T1000 (cell line): ENCODE data around the gene SLC12A9.
A peak's percentile ranks its signal among the peaks of the same experiment; 100 is the strongest.
"Not testable (repeated sequence)": the region's sequence is repeated elsewhere in the genome, so short reads cannot be mapped to it uniquely, and the experiment has no call there.

Experiments
- DNase-seq: peaks from one replicate; lab custom pipeline; 2025; ENCODE audit warnings: mixed read lengths; lab: John Stamatoyannopoulos, UW

Gene SLC12A9

DNA sequence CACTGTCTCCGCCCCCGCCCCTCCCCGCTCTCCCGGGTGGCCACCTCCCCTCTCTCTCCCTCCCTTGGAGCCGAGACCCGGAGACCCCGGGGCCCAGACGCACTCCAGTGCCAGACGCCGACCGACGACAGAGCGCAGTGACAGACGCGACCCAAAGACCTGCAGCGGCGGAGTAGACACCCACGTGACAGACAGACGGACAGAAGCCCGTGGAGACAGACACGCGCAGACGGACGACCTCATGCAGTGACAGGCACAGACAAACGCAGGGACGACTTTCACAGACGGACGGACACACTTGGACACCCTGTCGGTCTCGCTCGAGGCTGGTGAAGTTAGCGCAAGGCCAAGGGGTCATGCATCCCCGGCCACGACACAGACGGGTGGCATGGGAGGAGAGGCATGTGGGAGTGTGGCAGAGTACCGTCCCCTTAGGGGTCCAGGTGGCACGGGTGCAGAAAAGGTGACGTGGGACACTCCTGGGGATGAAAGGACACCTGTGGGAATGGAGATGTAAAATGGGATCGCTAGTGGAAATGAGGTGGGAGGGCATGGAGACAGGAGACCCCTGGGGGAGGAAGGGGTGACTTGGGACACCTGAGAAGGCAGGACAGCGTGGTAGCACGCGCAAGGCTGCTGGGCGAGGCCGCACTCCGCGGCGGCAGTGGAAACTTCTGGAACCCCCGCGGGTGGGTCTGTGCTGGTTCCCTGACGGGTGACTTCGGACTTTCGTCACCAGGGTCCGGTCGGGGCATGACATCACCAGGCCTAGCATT is 43.6 kb downstream of the SLC12A9 start:
- no peak for DNase-seq

DNA sequence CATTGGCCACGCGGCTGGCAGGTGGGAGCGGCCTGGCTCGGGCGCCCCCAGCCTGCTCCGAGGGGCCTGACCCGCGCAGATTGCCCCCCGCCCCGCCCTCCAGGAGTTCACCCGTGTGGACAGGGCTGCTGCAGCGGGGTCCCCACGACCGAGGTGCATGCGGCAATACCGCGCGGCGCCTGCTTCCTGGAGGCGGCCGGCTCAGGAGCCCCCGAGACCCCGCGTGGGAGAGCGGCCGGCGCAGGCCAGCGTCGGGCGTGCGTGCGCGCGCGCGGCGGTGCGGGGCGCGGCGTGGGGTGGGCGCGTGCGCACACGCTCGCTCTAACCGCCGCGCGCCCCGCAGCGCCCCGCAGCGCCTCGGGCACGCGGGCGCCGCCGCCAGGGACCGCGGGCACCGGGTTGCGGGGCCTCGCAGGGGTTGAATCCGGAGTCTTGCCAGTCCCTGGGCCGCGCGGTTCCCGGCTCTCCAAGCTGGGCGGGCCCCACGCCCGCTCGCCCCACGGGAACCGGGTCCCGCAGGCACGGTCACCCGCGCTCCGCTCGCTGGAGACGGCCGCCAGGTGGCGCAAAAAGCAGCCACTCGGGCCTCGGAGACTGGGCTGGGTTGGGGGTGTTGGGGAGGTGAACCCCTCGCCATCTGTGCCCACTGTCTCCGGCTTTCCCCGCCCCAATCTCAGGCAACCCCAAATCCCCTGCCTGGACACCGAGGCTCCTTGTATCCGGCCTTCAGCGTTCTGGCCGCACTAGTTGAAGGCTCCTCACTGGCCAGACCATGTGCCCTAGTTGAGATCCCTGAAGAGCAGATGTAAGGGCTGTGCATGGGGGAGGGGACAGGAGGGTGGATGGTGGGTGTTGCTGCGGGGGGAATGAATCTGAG is 44.5 kb downstream of the SLC12A9 start:
- DNase-seq: peak; percentile 7

DNA sequence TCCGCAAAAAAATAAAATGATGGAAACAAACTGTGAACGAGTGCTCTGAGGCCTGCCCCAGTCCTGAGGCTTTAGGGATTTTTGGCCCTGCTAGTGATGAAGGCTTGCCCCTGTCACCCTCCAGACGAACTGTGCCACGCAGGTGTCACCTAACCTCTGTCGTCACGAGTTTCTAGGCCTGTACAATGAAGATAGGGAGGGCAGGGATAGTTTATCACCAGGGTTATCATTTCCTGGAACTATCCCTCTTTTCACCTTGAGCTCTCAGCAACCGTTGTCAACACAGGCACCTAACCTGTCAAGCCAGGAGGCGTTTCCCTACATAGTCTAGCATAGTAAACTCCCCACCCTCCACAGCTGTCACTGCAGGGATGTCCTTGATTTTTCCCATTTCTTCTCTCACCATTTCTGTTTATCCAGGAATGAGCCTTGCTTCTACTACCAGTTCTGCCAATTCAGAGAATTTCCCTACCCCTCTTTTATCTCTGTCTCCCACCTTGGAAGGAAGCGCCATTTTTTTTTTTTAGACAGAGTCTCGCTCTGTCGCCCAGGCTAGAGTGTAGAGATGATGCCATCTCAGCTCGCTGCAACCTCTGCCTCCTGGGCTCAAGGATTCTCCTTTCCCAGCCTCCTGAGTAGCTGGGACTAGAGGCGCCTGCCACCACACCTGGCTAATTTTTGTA is 45.4 kb downstream of the SLC12A9 start:
- DNase-seq: no peak

DNA sequence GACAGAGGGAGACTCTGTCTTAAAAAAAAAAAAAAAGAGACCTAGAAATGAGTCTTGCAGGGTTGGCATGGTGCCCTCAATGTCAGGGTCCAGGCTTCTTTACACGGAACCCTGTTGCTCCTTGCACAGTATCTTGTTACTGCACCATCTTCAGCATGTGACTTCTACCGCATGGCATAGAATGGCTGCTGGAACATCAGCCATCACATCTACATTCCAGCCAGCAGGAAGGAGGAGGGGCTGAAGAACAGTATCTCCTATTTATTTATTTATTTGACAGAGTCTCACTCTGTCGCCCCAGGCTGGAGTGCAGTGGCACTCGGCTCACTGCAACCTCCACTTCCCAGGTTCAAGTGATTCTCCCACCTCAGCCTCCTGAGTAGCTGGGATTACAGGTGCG is 46.9 kb downstream of the SLC12A9 start:
- no peak for DNase-seq

DNA sequence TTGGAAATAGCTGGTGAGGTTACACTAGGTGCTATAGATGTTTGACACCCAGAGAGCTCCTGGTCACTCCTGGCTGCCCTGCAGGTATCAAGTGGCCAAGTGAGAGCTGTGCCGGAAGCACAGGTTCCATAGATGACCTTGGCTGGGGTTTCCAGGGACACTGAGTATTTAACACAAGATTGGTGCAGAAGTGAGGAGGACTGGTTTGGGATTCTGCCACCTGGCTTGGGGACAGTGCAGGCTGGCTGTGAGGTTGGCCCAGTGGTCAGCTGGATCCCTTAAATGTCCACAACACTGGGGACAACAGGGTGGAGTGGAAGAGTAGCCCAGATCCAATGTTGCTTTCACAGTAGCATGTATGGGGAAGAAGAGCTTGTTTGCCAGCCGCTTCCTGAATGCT is 48.5 kb downstream of the SLC12A9 start:
- DNase-seq: no peak

DNA sequence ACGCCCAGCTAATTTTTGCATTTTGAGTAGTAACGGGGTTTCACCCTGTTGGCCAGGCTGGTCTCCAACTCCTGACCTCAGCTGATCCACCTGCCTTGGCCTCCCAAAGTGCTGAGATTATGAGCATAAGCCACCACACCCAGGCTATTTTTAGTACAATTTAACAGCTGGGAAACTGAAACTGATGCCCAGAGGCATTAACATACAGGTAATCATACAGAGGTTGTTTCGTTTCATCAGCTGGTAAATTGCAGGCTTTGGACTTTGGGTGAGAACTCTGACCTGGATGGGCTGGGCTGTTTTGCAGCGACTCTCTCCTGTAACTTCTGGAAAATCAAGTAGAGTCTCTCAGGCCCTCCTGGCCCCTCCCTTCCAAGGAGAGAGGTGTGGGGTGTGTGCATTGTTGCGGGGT is 49.4 kb downstream of the SLC12A9 start:
- DNase-seq: no peak

DNA sequence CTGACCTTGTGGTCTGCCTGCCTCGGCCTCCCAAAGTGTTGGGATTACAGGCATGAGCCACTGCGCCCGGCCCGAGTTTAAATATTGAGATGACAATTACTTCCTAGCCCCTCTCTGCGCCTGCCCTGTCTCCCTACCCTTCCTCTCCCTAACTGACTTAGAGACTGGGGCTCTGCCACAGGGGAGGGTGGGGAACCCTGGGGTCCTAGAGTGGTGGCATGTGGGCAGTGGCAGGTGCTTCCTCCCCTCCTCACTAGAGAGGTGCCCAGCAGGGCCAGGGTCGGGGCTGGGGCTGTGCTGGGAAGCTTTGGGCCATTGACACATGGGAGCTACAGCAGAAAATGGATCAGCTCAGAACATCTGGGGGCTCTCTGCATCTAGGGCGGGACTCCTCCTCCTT is 50.1 kb downstream of the SLC12A9 start:
- no peak for DNase-seq

DNA sequence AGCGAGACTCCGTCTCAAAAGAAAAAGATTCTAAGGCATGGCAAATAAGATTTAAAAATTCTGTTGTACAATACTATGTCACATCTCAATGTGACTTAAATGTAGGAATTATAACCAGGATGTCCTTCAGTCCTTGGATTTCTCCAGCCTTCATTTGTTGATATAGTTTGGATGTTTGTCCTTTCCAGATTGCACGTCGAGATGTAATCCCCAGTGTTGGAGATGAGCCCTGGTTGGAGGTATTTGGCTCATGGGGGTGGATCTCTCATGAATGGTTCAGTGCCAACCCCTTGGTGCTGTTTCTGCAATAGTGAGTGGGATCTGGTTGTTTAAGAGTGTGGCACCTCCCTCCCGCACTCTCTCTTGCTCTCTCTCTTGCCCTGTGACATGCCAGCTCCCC is 56.0 kb downstream of the SLC12A9 start:
- no peak for DNase-seq

DNA sequence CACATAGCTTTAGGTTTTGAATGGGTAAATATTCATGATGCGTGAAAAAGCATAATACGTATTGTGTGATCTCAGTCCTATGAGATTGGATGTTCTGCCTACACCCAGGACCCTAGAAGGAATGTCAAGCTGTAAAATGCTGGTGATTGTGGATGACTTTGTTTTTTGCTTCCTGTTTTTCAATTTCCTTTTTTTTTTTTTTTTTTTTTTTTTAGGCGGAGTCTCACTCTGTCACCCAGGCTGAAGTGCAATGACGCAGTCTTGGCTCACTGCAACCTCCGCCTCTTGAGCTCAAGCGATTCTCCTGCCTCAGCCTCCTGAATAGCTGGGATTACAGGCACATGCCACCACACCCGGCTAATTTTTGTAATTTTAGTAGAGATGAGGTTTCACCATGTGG is 57.9 kb downstream of the SLC12A9 start:
- not testable (repeated sequence) for DNase-seq

DNA sequence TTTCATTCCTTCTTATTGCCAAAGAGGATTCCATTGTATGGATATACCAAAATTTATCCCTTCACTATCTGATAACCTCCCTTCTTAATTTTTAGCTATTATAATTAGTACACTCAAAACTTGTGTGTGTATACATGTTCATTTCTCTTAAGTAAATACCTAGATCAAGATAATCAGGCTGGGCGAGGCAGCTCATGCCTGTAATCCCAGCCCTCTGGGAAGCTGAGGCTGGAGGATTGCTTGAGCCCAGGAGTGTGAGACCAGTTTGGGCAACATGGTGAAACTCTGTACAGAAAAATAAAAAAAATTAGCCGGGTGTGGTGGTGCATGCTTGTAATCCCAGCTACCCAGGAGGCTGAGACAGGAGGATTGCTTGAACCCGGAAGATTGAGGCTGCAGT is 59.0 kb downstream of the SLC12A9 start:
- no peak for DNase-seq

DNA sequence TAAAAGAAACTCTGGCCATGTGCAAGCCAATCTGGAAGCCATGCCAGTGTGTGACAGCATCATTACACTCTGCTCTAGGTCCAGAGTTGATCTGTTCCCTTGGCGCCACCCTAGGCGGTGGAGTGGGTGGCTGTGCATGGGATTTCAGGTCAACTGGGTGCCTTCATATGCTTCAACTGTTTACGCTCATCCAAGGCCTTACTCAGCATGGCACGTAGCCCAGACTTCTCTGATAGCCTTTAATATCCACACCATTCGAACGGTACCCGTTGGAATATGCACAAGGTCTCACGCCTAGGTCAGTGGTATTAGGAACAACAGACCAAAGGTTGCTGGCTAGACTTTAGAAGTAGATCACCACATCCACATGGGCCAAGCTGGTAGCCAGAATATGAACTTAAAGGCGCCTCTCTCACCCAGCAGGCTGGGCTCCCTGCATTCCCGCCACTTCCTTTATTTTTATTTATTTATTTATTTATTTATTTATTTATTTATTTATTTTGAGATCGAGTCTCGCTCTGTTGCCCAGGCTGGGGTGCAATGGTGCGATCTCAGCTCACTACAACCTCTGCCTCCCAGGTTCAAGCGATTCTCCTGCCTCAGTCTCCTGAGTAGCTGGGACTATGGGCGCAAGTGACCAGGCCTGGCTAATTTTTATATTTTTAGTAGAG is 61.8 kb downstream of the SLC12A9 start:
- no peak for DNase-seq

DNA sequence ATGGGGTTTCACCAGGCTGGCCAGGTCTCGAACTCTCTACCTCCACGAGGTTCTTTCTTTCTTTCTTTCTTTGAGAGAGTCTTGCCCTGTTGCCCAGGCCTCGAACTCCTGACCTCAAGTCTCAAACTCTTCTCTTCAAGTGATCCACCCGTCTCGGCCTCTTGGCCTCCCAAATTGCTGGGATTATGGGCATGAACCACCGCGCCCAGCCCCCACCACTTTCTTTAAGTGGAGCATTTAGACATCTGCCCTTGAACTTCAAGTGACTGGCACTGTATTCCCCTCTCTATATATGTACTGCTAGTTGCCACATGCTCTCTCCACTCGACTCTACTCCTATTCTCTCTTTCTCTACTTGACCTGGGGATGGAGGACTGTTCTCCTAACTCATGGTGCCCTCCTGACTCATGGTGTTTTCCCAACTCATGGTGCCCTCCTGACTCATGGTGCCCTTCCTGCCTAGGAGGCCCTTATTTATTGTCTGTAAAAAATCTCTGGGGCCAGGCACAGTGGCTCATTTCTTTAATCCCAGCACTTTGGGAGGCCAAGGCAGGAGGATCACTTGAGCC is 62.5 kb downstream of the SLC12A9 start:
- no peak for DNase-seq
